ENCODE results near the gene GTPBP8.

- TF ChIP-seq CTCF (IDR thresholded peaks at IDR 0.05) (no peak), POLR2A (IDR thresholded peaks at IDR 0.05) (no peak)
Observed at GRCh38 chr3:112958811-112959560, 31.8 kb upstream of the GTPBP8 start.
